ENCODE data around the gene NRG4. TPM values are rescaled to one million over a fixed set of nuclear protein-coding genes. Genes with fewer than 3 reads are reported as not detected.

Gene NRG4
- total RNA-seq, 1 experiment from 2014 or later: 1.0 TPM

GRCh38 chr15:75930866-75931265 is 81.4 kb downstream of the NRG4 start:
- CTCF ChIA-PET: interaction anchor here (0.5 to 3.0 kb wide), 3 partner anchors 10 to 208 kb away, joined by 3 to 12 read pairs (median 10); no protein-coding TSS in a partner anchor
- H3K9ac ChIP-seq (ENCODE audit: low read length): no peak overlapping the region
- H3K36me3 ChIP-seq (ENCODE audit: control insufficient read depth in 1 of 2, insufficient read depth in 2 of 2, low read length in 2 of 2): peaks cover 20 to 41% of the 10 kb centered on the region in 2 experiments; a peak in 3 of 4 replicates
- H3K27me3 ChIP-seq (ENCODE audit: insufficient read depth, low read length): no peaks in the 10 kb centered on the region
- H3K4me1 ChIP-seq (ENCODE audit: control insufficient read depth in 1 of 2, insufficient read depth in 2 of 2, low read length in 2 of 2): no peaks in the 10 kb centered on the region
- peaks cover 56% of the 10 kb centered on the region for H3K79me2 ChIP-seq (ENCODE audit: insufficient read depth, low read length)
- DNase-seq (ENCODE audit: low read depth, low spot score) (no peak), ATAC-seq (no peak)
- no peak overlapping the region for H3K4me2 ChIP-seq (ENCODE audit: low read length)
- H4K20me1 ChIP-seq (ENCODE audit: insufficient read depth): peaks cover 6% of the 10 kb centered on the region; the same call in 1 of the 2 replicates
- no peak overlapping the region for H3K4me3 ChIP-seq (replicated peaks in 1 of 2; ENCODE audit: low read depth in 1 of 2, low read length in 2 of 2)
- BruUV-seq (replicated peaks): no TSS peak
- H2AFZ ChIP-seq (ENCODE audit: low read depth, low read length, poor library complexity, severe bottlenecking): no peak overlapping the region
- no peaks in the 10 kb centered on the region for H3K9me3 ChIP-seq (ENCODE audit: control insufficient read depth in 1 of 2, insufficient read depth in 1 of 2, low read depth in 1 of 2, low read length in 2 of 2)
- H3K27ac ChIP-seq (ENCODE audit: low read depth, low read length): no peak overlapping the region
- intact Hi-C loops (cut with micrococcal nuclease): no loop called here
- no peaks in the 10 kb centered on the region for H3K9me2 ChIP-seq (ENCODE audit: insufficient read depth)
- RAD21 ChIA-PET (ENCODE audit: low non-redundant PET in 1 of 2, low total read pairs in 2 of 2, uncharacterized antibody in 2 of 2, unreplicated experiment in 2 of 2): no interaction called here
- no peak for TF ChIP-seq CBX3 (IDR thresholded peaks at IDR 0.05; ENCODE audit: low read depth)
- TF ChIP-seq, protein P1, sequence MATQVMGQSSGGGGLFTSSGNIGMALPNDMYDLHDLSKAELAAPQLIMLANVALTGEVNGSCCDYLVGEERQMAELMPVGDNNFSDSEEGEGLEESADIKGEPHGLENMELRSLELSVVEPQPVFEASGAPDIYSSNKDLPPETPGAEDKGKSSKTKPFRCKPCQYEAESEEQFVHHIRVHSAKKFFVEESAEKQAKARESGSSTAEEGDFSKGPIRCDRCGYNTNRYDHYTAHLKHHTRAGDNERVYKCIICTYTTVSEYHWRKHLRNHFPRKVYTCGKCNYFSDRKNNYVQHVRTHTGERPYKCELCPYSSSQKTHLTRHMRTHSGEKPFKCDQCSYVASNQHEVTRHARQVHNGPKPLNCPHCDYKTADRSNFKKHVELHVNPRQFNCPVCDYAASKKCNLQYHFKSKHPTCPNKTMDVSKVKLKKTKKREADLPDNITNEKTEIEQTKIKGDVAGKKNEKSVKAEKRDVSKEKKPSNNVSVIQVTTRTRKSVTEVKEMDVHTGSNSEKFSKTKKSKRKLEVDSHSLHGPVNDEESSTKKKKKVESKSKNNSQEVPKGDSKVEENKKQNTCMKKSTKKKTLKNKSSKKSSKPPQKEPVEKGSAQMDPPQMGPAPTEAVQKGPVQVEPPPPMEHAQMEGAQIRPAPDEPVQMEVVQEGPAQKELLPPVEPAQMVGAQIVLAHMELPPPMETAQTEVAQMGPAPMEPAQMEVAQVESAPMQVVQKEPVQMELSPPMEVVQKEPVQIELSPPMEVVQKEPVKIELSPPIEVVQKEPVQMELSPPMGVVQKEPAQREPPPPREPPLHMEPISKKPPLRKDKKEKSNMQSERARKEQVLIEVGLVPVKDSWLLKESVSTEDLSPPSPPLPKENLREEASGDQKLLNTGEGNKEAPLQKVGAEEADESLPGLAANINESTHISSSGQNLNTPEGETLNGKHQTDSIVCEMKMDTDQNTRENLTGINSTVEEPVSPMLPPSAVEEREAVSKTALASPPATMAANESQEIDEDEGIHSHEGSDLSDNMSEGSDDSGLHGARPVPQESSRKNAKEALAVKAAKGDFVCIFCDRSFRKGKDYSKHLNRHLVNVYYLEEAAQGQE (IDR thresholded peaks at IDR 0.05; ENCODE audit: low read depth): no peak
- POLR2A ChIA-PET: no interaction called here

DNA sequence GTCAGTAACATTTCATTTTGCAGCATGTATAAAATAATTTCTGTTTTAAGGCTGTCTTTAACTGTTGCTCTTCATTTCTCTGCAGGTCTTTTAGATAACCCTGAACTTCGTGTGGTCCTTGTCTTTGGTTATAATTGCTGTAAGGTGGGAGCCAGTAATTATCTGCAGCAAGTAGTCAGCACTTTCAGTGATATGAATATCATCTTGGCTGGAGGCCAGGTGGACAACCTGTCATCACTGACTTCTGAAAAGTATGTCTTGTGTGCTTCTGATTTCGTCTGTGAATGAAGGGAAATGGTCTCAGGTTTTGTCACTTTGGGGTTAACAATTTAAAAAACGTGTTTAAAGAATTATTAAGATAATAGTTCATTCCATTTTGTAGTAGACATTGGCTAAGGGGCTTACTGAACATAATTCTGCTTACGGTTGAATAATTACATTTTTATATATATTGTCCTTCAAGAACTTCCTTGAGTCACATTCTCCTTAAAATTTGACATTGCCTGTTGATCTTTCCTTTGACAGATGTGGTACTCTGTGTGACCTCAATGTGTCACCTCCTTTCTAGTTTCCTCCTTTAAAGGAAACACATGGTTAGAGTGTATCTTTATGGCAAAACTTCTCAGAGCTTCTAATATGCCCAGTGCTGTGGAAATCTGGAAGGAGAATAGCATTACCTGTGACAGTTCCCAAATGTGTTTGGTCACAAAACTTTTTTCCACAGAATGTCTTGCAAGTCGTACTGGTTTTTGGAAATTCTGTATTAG is 82.2 kb downstream of the NRG4 start:
- ATAC-seq (no peak), DNase-seq (ENCODE audit: low read depth, low spot score) (no peak)
- CTCF ChIA-PET: interaction anchor here (0.5 to 3.0 kb wide), 15 partner anchors 9 to 405 kb away, joined by 3 to 42 read pairs (median 5); no protein-coding TSS in a partner anchor
- Histone ChIP-seq H3K9ac (ENCODE audit: low read length) (no peak overlapping the region), H3K27ac (ENCODE audit: low read depth, low read length) (no peak overlapping the region), H3K9me2 (ENCODE audit: insufficient read depth) (no peaks in the 10 kb centered on the region), H4K20me1 (ENCODE audit: insufficient read depth) (peaks cover 8% of the 10 kb centered on the region; the same call in 1 of the 2 replicates), H3K79me2 (ENCODE audit: insufficient read depth, low read length) (peaks cover 65% of the 10 kb centered on the region), H3K27me3 (ENCODE audit: insufficient read depth, low read length) (no peaks in the 10 kb centered on the region), H3K36me3 (ENCODE audit: control insufficient read depth in 1 of 2, insufficient read depth in 2 of 2, low read length in 2 of 2) (peaks cover 16 to 36% of the 10 kb centered on the region in 2 experiments; a peak in 3 of 4 replicates), H3K4me1 (ENCODE audit: control insufficient read depth in 1 of 2, insufficient read depth in 2 of 2, low read length in 2 of 2) (no peaks in the 10 kb centered on the region), H3K4me2 (ENCODE audit: low read length) (no peak overlapping the region), H2AFZ (ENCODE audit: low read depth, low read length, poor library complexity, severe bottlenecking) (no peak overlapping the region), H3K9me3 (ENCODE audit: control insufficient read depth in 1 of 2, insufficient read depth in 1 of 2, low read depth in 1 of 2, low read length in 2 of 2) (no peaks in the 10 kb centered on the region), H3K4me3 (replicated peaks in 1 of 2; ENCODE audit: low read depth in 1 of 2, low read length in 2 of 2) (no peak overlapping the region)
- RAD21 ChIA-PET (ENCODE audit: low non-redundant PET in 1 of 2, low total read pairs in 2 of 2, uncharacterized antibody in 2 of 2, unreplicated experiment in 2 of 2): interaction anchor here in 1 of 2 experiments (1.1 kb wide), 1 partner anchor 209 kb away, joined by 3 read pairs; no protein-coding TSS in a partner anchor
- no TSS peak for BruUV-seq (replicated peaks)
- intact Hi-C loops (cut with micrococcal nuclease): loop anchor here (1.0 kb wide), 1 partner anchor 209 kb away; no protein-coding TSS in a partner anchor
- POLR2A ChIA-PET: no interaction called here
- TF ChIP-seq ZNF274 (IDR thresholded peaks at IDR 0.05; ENCODE audit: low read depth, low read length): no peak
- TF ChIP-seq SRF (IDR thresholded peaks at IDR 0.05; ENCODE audit: low read depth): no peak
- TF ChIP-seq POLR2AphosphoS5 (IDR thresholded peaks at IDR 0.05; ENCODE audit: low read depth, low read length): no peak
- no peak for TF ChIP-seq ZBTB33 (IDR thresholded peaks at IDR 0.05; ENCODE audit: extremely low read depth, insufficient replicate concordance, low read length)
- no peak for TF ChIP-seq ZFX (IDR thresholded peaks at IDR 0.05)
- TF ChIP-seq SIN3A (IDR thresholded peaks at IDR 0.05; ENCODE audit: low read depth): no peak
- no peak for TF ChIP-seq MAX (IDR thresholded peaks at IDR 0.05)
- TF ChIP-seq RAD21 (IDR thresholded peaks at IDR 0.05; ENCODE audit: low read depth): no peak
- no peak for TF ChIP-seq FOSL1 (IDR thresholded peaks at IDR 0.05; ENCODE audit: low read depth)
- no peak for TF ChIP-seq ELF1 (IDR thresholded peaks at IDR 0.05; ENCODE audit: borderline replicate concordance, low read depth)
- TF ChIP-seq JUND (IDR thresholded peaks at IDR 0.05): no peak
- TF ChIP-seq YY1 (IDR thresholded peaks at IDR 0.05; ENCODE audit: extremely low read depth, insufficient replicate concordance, low read depth, low read length): no peak

Data from HCT116 (cell line).